CMK (cell line): ENCODE measurements around the gene ANKRD33.
A peak's percentile ranks its signal among the peaks of the same experiment; 100 is the strongest.
"Not testable (repeated sequence)": the region's sequence is repeated elsewhere in the genome, so short reads cannot be mapped to it uniquely, and the experiment has no call there.

Experiments used
- DNase-seq: peaks from one replicate; pipeline ENCODE4 v3.0.0-alpha.2; 2010; ENCODE audit warnings: low read depth

Gene ANKRD33

DNA sequence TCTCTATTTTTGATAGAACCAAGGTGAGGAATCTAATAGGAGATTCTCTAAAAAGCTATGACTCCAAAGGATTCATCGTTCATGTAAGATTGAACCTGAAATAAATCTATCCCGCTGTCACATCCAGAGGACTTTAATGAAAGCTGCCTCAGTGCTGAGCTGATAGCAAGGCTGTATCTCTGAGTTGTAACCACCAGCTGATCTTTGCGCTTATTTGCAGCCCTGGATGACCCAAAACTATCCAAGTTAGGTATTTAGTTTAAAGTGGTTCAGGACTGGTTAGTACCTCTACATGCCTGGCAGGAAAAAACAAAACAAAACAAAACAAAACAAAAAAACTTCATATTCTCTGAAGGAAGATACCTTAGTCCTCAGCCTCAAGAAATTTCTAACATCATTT is 8.8 kb upstream of the ANKRD33 start:
- no peak for DNase-seq

DNA sequence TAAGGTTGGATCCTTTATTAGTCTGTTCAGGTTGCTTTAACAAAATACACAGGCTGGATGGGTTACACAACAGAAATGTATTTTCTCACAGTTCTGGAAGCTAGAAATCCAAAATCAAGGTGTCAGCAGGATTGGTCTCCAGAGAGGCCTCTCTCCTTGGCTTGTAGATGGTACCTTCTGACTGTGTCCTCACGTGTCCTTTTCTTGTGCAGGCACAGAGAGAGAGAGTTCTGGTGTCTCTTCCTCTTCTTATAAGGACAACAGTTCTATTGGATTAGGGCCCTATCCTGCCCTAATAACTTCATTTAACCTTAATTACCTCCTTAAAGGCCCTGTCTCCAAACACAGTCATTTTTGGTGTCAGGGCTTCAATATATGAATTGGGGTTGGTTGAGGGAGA is 4.6 kb upstream of the ANKRD33 start:
- no peak for DNase-seq

DNA sequence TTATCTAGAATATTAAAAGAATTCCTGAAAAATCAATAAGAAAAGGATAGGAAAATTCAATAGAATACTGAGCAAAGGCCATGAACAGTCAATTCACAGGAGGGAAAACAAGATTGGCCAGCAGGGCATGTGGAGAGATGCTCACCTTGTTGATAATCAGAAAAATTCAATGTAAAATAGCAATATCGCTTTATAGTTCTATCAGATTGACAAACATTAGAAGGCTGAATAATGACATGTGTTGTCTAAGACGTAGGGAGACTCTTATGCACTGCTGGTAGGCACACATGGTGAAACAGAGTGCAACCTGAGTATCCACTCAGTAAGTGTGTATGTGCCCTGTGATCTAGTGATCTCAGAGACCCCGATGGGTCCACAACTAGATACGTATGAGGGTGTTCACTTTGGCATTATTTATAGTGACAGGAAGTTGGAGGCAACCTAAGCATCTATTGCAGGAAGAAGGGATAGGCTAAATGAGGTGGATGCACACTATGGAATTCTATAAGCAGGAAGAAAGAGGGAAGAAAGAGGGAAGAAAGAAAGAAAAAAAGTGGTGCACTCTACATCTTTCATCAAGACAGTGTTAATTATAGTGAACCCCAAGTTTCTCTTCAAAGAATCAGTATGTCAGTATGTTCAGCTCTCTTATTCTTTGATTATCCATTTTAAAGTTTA is 3.8 kb upstream of the ANKRD33 start:
- no peak for DNase-seq

DNA sequence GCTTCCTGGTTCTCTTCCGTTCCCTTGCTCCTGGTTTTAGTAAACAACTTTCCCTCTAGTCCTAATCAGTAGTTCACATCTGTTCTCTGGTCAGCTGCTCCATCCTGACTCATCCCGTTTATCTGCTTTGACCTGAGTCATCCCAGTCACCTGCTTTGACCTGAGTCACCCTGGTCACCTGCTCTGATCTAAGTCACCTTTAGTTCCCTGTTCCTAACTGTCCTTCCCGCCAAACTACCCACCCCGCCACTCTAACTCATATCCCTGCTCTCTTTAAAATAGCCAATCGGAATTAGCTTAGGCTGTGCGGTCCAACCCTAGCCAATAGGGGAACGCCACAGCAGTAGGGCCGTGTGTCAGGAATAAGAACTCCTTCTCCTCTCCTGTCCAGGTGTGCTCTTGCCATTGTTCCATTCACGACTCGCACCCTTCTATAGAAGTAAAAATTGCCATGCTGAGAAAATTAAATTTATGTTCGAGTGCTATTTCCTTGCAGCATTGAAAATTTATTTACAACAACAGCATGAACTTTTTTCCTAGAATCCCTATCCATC is 3.1 kb upstream of the ANKRD33 start:
- DNase-seq = no peak

DNA sequence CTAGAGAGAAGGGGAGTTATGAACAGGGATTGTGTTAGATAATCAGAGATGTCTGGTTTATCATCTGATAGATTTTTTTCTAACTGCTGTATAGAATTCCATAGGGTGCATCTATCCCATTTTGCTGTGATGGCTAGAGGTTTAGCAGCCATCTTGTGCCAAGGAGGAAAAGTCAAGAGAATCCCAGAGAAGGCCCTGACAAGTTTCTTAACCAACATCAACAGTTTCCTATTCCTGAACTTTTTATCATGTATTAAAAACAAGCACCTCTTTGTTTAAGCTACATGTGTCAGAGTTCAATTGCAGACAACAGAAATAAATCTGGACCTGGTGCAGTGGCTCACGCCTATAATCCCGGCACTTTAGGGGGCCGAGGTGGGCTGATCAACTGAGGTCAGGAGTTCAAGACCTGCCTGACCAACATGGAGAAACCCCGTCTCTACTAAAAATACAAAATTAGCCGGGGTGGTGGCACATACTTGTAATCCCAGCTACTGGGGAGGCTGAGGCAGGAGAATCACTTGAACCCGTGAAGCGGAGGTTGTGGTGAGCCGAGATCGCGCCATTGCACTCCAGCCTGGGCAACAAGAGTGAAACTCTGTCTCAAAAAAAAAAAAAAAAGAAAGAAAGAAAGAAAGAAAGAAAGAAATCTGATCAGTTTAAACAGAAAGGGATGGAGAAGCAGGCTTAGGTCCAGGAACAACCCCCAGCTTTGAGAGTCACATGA is 2.4 kb upstream of the ANKRD33 start:
- not testable (repeated sequence) for DNase-seq

DNA sequence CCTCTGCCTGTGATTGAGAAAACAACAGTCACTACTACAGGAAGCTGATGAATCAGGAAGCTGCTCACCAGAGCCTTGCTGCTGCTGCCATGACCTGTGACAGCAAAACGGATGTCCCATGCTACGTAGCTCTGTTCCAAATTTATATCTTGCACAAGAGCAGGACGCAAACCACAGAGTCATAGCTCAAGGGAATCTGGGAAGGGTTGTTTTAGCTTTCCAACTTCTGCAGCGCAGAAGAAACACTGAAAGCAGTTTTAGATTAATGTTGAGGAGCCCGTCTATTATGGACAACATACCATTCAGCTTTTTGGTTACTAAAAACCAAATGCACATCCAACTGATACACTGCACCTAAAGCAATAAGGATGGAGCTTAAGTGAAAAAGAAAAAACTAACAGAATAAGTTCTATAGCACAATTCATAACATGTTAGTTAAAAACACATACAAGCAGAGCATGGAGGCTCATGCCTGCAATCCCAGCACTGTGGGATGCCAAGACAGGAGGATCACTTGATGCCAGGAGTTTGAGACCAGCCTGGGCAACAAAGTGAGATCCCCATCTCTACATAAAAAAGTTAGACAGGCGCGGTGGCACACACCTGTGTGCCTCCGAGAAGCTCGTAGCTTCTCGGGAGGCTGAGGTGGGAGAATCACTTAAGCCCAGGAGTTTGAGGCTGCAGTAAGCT is 1.7 kb upstream of the ANKRD33 start:
- DNase-seq = peak; percentile 51

DNA sequence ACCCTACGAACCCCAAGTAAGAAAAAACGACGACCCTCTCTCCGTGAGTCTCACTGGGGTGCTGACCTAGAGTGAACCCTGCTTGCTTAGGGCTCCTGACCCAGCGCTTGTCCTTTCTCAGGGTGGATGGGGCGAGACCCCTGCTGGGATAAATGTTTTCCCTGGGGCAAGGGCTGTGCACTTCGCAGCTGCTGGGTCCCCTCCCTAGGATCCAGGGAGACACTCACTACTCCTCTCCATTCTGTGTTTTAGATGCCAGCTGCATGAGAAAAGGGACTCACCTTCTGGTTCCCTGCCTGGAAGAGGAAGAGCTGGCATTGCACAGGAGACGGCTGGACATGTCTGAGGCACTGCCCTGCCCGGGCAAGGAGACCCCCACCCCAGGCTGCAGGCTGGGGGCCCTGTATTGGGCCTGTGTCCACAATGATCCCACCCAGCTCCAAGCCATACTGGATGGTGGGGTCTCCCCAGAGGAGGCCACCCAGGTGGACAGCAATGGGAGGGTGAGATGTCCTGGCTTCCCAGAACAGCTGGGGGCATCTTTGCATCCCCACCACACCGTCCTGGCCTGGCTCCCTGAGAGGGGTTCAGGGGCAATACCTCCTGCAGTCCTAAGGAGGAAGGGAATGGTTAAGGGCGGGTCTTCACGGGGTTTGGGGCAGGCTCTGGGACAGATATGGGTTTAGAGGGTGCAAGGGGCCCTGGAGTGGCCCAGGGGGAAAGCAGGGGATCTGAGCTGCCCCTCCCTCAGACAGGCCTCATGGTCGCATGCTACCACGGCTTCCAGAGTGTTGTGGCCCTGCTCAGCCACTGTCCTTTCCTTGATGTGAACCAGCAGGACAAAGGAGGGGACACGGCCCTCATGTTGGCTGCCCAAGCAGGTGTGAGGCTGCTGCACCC is 663 bp downstream of the ANKRD33 start:
- no peak for DNase-seq

DNA sequence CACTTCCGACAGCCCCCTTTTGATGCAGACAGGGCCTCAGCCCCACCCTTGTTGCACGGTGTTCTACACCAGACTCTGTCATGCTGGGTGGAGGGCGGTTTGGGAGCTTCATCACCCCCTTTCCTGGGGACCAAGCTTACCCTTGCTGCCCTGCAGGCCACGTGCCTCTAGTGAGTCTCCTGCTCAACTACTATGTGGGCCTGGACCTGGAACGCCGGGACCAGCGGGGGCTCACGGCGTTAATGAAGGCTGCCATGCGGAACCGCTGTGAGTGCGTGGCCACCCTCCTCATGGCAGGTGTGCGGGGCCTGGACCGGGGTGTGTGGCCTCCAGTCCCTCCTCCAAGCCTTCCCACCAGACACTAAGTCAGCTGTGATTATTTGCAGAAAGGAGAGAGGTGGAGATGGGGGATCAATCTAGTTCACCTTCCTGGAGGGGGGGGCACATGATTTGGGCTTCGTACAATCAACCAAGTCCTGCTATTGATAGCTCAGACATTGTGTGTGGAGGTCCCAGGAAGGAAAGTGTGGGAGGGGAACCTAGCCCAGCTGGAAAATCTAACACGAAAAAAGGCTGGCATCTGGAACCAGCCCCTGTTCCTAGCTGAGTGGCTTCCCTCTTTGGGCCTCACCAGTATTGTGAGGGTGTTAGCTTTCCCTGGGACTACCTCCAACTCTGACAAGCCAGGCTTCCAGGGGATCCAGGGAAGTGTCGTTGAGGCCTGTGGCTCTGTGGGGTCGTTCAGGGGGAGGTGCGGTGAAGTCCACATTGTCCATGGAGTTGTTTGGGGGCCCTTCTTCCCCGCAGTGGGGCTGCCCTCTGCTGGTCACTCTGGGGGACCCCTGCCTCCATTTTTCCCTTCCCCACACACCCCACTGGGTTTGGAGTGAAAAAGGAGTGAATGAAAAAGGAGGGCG is 1.6 kb downstream of the ANKRD33 start:
- no peak for DNase-seq

DNA sequence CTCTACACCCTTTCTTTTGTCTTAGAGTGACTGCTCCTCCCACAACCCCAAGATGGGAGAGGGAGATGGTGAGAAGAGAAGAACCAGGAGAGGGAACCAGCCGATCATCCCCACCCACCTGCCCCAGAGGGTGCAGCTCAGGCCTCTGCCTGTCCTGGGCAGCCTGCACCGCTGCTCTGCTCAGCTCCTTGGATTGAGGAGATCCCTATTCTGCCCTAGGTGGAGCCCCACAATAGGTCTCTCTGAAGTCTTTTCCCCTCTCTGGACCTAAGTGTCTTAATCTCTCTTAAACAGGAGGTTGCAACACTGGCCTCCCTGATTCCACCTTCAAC is 2.2 kb downstream of the ANKRD33 start:
- no peak for DNase-seq

DNA sequence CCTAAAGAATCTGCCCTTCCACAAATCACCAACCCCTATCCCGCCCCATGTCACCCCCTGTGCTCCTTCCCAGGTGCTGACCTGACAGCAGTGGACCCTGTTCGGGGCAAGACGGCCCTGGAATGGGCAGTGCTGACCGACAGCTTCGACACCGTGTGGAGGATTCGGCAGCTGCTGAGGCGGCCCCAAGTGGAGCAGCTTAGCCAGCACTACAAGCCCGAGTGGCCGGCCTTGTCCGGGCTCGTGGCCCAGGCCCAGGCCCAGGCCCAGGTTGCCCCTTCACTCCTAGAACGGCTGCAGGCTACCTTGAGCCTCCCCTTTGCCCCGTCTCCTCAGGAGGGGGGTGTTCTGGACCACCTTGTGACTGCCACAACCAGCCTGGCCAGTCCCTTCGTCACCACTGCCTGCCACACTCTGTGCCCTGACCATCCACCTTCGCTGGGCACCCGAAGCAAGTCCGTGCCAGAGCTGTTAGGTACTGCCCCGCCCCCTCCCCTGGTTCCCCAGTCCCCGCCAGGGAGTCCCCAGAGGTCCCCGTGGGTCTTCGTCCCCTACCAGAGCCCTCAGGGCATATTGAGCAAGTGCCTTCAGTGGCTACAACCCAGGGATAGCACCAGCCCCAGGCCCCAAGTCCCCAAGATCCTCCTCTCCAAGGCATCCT is 2.7 kb downstream of the ANKRD33 start:
- DNase-seq = no peak

DNA sequence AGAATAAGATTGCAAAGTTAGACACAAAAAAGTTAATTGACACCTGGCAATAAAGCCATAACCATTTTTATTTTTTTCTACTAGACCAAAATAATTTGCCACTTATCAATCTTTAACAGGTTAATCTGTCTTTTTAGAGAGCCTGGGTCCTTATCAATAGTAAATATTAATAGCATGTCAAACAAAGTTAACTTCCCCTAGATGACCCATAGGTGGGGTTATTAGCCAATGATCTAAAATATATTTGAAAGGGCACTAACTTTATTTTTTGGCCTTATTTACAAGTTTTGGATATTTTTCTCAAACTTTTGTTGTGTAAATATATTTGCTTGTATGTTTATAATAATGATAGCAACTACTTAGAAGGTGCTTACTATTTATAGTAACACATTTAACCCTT is 3.9 kb downstream of the ANKRD33 start:
- DNase-seq = no peak

DNA sequence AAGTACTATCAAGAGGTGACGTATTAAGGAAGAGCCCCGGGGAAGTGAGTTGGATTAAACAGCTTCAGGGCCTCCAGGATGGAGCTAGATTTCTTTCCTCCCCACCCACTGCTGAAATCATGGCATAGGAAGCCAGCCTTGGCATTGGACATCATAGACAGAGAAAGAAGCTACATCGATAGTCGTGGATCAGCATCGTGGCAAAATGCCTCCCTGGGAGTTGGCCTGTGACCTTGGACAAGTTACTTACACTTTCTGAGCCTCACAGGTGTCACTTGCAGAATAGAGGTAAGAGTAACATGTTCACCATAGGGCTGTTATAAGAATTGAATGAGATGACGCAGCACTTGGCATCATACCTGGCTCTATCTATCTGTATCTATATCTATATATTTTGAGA is 5.9 kb downstream of the ANKRD33 start:
- DNase-seq = no peak

DNA sequence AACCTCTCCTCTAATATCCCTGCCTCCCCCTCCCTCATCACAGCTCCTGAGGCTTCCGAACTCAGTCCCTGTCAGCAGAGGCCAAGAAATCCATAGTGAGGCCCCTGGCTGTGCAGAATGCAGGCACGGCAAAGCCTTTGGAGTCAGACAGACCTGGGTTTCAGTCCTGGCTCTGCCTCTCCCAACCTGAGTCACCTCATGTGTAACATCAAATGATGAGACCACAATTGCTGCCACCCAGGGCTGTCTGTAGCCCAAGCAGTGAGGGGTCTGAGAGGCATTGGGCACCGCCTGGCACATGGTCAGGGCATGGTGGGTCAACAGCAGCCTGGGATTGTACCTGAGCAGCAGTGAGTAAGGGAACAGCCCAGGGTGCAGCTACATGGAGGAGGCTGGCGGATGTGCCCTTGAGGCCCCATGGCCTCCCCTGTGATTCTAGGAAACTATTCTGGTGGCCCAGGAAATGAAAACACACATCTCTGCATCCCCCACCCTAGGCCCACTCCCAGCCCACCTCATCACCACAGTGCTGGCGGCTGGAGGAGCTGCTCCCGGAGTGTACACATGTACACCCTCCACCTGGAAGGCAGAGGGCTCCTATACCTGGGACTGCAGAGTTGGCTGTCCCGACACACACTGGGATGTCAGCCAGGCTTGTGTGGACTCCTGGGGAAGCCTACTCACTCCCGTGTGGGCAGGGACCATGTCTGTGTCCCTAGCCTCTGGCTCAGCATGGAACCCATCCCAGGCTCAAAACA is 7.7 kb downstream of the ANKRD33 start:
- DNase-seq = no peak

DNA sequence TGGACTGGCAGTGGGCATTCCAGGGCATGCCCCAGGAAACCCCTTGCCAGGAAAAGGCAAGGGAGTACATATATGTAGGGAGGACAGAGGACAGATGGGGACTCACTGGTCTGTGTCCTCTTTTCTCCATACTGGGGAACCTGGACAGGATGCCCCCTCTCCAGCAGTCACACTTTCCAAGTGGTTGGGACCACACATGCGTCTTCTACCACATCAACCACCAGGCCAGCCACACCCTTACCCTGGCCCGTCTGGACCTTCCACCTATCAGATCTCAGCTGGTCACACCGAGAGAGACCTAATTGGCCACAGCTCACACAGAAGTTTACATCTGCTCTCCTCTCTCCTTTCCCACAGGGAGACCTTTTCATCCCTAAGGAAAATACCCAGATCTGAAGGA is 8.3 kb downstream of the ANKRD33 start:
- DNase-seq = no peak

DNA sequence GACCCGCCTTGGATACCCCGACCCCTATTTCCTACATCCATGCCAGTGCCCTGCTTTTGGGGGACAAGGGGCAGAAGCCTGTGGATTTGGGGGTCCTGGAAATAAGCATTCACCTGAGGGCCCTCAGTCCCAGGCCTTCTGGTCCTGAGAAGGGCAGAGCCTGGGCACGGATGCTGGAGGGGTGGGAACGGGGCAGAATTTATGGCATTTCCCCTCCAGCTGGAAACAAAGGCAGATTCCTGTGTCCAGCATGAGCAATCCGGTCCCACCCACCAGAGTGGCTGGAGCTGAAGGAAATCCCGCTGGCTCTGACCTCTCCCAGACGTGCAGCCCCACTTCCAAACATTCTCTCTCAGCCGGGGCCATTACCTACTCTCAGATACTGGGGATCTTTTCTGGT is 9.3 kb downstream of the ANKRD33 start:
- DNase-seq = no peak

DNA sequence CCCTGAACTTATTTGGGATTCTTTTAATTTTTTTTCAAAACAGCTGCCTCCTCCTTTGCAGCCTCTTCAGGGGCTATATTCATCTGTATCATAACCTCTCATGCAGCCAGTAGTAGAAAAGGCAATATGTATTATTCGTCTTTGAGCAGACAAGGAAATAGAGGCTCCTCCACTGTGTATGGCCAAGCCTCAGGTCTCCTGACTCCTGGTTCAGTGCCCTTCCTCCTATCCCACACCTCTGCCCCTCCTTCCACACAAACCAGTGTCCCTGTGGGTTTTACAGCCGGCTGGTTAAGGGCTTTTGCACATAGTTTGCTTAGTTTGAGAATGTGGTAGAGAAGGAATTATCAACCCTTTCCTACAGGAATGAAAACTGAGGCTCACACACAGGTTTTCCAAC is 10.6 kb downstream of the ANKRD33 start:
- DNase-seq = no peak

DNA sequence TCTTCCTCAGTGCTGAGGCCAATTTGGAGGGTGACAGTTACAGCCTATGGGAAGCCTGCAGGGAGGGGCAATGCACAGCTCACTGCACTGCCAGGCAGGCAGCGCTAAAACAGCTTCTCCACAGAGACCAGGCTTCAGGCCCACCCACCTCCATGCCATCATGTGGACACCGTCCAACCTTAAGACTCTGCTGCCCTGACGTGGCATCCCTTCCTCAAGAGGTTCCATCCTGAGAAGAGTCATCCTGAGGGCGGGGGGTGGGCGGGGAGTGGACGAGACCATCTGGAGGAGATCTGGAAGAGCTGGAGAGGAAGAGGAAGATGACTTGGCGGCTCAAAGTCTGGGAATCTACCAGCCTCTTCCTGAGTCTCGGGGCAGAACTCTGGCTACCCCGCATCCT is 11.0 kb downstream of the ANKRD33 start:
- no peak for DNase-seq

DNA sequence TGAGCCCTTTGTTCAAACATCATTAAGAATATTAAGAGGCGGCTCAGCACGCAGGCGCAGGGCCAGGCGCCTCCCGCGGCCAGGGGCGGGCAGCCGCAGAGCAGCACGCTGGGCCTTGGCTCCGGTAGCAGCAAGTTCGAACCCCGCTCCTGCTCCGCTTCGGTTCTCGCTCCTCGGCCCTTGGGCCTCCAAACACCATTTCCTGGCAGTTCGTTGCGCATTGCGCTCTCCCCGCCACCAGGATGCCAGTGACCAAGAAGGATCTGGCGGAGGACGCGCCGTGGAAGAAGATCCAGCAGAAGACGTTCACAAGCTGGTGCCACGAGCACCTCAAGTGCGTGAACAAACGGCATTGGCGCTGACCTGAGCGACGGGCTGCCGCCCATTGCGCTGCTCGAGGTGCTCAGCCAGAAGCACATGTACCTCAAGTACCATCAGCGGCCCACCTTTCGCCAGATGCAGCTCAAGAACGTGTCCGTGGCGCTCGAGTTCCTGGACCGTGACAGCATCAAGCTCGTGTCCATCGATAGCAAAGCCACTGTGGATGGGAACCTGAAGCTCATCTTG is 12.5 kb downstream of the ANKRD33 start:
- DNase-seq = no peak

DNA sequence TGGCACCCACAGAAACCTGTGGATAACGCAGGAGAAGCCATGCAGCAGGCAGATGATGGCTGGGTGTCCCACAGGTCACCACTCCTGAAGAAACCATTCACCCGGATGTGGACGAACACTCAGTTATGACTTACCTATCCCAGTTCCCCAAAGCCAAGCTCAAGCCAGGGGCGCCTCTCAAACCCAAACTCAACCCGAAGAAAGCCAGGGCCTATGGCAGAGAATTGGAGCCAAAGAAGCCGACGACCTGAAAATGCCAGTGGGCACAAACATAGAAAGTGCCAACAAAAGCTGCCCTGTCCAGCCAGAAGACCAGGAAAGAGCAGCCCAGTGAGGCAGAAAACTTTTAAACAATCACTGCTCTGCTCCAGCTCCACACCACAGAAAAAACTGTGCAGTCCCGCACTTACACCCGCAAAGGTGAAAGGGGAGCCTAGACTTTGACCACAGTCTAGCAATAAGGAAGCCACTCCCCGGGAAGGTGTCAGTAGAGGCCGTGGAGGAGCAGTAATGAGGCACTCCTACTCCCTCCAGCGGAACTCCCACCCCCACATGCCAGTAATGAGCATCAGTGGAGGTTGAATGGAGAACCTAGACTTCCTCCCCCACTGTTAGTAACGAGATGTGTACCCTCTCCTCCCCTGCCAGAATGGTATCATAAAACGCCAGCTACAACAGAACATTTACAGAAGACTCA is 13.4 kb downstream of the ANKRD33 start:
- DNase-seq = no peak
